Activated gamma-delta T cell (primary cell): ENCODE results near the gene TTC24.

Experiments used
- DNase-seq: peaks from one replicate; lab custom pipeline; 2025; lab: John Stamatoyannopoulos, UW

TTC24 gene

GRCh38 chr1:156554971-156555370 lies 24.6 kb upstream of the TTC24 start:
- DNase-seq: no peak

- DNase-seq: no peak
Observed at GRCh38 chr1:156555715-156556114, 23.8 kb upstream of the TTC24 start.

DNA sequence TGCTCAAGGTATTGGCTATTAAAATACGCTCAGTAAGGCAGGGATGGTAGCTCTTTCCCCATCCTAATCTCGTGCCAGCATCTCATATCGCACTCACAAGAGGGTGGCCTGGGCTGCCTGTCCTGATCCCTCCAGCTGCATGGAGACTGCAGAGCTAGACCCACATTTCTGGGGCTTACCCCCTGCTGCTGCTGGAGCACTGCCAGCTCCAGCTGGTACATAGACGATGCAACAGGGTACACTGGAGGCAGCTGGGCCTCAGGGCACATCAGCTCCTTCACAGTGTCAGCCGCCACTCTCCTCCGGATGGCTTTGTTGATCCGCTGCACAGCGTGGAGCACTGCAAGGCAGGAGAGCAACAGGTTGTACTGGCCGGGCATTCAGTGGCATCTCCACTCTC lies 23.2 kb upstream of the TTC24 start:
- no peak for DNase-seq

- no peak for DNase-seq
Observed at GRCh38 chr1:156559086-156559796, 20.3 kb upstream of the TTC24 start.

GRCh38 chr1:156559797-156560385 lies 19.6 kb upstream of the TTC24 start:
- DNase-seq: no peak

- DNase-seq: no peak
Observed at GRCh38 chr1:156560585-156561163, 18.8 kb upstream of the TTC24 start.

- no peak for DNase-seq
Observed at GRCh38 chr1:156565519-156565918, 14.0 kb upstream of the TTC24 start.

DNA sequence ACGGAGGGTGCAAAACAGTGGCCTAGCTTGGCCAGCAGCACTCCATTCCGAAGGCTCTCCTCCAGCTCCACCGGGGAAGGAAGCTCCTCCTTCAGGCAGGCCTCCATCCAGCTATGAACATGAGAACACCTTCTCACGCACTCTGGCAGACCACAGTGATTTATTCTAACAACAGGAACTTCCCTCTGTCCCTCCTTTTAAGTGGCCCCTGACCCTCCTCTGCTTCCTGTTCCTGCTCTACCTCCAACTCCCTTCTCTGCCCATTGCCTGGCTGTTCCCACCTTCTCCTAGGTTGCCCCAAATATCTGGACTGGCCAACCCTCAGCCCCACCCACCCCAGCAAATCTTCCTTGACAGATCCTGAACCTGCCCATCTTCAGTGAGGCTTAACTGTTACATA lies 13.1 kb upstream of the TTC24 start:
- no peak for DNase-seq

DNA sequence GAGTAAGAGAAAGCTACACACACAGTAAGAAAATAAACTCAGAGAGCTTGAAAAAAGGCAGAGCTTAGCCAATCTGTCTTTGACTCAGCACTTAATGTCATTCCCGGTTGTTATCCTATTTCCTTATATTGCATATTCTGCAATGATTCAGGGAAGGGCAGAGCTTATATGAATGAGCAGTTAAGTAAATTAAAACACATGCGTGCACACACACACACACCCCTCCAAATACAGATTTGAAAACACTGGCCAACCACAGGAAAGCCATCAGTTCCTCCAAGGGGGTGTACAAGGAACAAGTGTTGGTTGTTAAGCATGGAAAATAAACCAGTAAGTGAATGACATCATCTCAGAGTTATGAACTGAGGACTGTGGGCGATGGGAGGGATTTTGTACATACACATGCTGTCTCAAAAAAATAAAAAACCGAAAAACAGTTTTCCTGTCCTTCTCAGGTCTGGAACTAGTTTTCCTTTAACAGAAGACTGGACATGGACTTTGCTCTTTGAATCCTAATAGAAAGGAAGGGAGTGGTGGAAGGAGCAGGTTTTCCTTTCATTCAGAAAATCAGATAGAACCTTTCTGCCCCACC lies 8.2 kb upstream of the TTC24 start:
- DNase-seq: no peak

DNA sequence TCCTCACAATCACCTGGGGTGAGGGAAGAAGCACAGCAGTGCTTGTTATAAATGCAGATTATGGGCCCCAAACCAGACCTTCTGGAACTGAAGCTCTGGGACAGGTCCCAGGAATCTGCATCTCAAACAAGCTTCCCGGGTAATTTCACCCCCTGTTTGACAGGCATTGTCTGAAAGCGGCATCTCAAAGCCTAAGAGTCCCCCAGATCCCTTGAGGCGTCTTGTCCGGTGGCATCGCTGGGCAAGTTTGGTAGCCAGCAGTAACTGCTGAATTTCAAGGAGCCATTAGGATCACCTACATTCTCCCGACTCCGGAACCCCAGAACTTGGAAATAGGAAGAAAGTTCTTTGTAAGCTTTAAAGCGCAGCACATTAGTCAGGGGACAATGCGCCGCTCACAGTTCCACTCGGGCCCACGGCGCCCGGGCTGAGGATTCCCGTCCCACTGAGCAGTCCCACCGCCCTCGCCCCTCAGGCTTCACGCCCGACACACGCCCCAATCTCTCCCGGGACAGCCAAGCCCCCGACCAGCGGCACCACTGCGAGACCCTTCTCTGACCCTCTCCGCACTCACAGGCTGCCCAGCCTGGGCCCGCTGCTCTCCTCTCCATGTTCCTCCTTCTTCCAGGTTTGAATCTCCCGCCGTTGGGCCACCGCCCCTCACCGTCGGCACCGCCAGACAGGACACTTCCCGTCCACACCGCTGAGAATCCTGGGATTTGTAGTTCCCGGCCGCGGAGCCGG lies 7.4 kb upstream of the TTC24 start, which contains the start of gene IQGAP3:
Gene IQGAP3, minus strand, starts transcription at position 647 of the 744 bp plus-strand sequence. Its CDS starts 36 bp downstream, at position 611.
- peak; percentile 31 for DNase-seq

DNA sequence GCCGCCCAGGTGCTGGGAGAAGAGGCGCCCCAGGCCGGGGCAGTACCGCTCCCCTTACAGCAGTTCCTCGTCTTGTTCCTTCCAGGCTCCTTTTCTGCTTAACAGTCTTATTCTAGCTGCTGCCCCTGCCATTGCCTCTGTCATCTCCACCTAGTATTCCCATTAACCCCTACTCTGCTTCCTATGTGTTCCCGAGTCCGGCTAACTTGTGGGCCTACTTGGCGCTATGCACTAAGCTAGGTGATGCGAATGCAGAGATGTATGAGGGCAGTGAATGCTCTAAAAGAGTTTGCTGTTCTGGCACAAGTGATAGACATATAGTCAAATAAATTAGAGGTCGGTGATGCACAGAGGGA lies 6.9 kb upstream of the TTC24 start:
- no peak for DNase-seq

DNA sequence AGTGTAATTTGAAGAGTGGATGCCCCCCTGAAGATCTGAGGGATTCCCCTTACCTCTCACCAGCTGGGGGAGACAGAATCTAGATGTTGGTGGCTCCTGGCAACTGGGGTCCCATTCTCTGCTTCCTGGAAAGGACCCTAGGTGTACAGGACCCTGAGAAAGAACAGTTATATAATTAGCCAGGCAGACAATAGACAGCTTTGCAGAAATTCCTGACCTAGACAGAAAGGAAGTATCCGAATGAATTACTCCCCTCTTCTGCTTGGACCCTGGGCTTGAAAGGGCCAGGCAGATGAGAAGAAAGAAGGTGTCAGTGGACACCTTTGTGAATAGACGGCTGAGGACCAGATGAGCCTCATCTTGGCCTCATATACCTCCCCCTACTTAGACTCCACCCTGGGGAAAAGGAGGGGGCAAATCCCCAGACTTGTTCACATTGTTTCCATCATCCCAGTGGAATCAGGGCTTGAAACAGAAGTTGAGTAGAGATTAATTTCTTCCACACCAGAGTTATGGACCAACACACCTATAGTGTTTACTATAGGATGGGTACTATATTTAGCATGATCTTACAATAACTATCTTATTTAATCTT lies 5.4 kb upstream of the TTC24 start:
- no peak for DNase-seq

DNA sequence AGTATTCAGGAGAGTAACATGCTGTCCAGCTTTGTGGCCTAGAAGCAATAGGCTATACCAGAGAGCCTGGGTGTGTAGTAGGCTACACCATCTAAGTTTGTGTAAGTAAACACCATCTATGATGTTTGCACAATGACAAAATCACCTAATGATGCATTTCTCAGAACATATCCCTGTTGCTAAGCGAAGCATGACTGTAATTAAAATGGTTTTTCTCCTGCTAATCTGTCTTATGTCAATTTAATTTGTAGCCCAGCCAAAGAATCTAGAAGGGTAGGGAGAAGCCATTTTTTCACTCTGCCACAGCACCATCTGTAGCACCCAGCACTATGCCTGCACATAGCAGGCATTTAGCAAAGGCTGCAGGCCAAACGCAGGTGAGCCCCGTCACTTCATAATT lies 2.0 kb upstream of the TTC24 start:
- no peak for DNase-seq

DNA sequence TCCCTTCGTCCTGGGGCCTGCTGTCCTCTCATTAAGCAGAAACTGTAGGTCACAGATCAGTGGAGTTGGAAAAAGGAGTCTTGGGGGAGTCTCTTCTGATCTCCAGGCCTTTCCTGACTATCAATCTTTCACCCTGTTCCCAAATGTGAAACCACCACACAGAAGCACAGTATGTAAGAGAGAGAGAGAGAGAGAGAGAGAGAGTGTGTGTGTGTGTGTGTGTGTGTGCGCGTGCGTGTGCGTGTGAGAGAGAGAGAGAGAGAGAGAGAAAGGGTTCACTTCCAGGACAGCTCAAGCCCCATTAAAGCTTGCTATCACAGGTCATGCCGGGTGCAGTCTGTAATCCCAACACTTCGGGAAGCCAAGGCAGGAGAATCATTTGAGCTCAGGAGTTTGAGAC lies 1.5 kb upstream of the TTC24 start:
- DNase-seq: no peak

GRCh38 chr1:156581661-156582387 lies 2.3 kb downstream of the TTC24 start:
- DNase-seq: no peak

- no peak for DNase-seq
Observed at GRCh38 chr1:156582388-156583017, 3.0 kb downstream of the TTC24 start.

GRCh38 chr1:156583821-156584622 lies 4.5 kb downstream of the TTC24 start:
- no peak for DNase-seq

DNA sequence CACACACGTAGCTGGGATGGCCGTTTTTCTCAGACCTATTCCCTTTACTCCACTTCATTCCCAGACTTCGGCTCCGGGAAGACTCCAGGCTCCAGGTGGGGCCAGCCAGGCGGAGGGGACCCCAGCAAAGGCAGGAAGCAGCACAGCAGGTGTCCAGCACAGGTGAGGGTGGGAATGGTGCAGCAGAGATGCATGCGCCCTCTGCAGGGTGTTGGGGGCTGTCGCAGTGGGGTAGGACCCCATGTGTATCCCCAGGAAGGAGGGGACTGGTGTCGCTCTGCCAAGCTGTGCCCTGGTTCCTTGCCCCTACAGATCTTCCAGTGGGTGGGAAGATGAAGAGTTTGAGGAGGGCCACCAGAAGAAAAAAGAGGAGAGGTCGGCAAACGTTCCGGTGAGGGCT lies 5.3 kb downstream of the TTC24 start:
- no peak for DNase-seq

DNA sequence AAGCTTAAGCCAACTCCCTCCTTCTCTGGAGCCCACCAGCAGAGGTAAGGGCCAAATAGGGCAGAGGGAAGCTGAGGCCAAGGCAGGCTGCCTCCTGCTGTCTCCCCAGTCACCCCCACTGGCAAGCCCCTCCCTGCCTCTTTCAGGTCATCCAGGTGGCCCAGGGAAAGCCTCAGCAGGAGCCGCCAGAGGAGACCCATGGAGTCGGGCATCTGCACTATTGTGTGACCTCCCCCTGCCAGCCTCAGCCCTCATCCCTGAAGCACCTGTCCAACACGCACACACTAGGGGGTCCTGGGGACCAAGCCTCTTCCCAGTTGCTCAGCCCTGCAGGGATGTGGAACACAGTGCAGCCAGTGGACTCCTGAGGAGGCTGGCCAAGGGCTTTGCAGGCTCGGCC lies 6.8 kb downstream of the TTC24 start:
- no peak for DNase-seq

- DNase-seq: no peak
Observed at GRCh38 chr1:156586892-156587477, 7.5 kb downstream of the TTC24 start.
